Retinal pigment epithelial cell (primary cell): ENCODE measurements around the gene GPRIN1.

Experiments used
- DNase-seq: peaks from one replicate; pipeline ENCODE4 v3.0.0-alpha.2; 2010; ENCODE audit warnings: low read depth
- H3K4me3 ChIP-seq: 2 replicates; pipeline ENCODE4 v1.5.1; 2011; ENCODE audit warnings: mild to moderate bottlenecking, low read length, control low read depth, moderate library complexity
- TF ChIP-seq, protein P1 (sequence below): conservative IDR thresholded peaks from 2 replicates; pipeline ENCODE4 v1.5.1; 2011; ENCODE audit warnings: low read depth, low read length, control low read depth, inconsistent platforms

Gene GPRIN1

DNA sequence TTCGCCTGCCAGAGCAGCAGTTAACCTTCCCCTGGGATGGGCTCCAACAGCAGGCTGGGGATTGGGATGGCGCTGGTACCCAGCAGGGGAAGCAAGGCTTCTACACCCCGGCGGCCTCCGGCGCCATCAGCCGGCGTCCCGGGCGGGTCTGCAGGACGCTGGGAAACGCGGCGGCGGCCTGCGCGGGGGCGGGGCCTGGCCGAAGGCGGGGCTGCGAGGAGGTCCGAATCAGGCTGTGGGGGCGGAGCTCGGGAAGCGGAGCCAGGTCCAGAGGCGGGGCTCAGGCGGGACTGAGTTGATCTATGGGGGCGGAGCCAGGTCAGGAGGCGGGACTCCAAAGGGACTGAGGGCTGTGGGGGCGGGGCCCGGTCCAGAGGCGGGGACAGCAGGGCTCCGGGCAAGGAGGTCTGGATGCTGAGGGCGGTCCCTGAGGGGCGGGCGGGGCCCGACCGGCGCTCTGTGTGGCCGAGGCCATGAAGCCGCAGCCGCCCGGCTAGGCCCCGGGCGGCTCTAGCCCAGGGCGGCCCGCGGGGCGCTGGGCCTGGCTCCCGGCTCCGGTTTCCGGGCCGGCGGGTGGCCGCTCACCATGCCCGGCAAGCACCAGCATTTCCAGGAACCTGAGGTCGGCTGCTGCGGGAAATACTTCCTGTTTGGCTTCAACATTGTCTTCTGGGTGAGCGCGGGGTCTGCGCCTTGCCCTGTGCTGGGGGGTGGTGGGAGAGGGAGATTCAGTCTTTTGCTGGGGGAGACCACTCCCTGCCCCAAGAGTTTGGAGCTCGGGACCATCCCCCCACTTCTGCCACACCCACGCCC, 37.3 kb upstream of the GPRIN1 start, which contains the start of gene TSPAN17:
TSPAN17 (plus strand) TSS at position 455 of the 813 bp plus-strand sequence; CDS start at position 587, 132 bp downstream.
- H3K4me3 ChIP-seq = peak within 1 kb of the TSS; percentile 81
- TF ChIP-seq, protein P1, sequence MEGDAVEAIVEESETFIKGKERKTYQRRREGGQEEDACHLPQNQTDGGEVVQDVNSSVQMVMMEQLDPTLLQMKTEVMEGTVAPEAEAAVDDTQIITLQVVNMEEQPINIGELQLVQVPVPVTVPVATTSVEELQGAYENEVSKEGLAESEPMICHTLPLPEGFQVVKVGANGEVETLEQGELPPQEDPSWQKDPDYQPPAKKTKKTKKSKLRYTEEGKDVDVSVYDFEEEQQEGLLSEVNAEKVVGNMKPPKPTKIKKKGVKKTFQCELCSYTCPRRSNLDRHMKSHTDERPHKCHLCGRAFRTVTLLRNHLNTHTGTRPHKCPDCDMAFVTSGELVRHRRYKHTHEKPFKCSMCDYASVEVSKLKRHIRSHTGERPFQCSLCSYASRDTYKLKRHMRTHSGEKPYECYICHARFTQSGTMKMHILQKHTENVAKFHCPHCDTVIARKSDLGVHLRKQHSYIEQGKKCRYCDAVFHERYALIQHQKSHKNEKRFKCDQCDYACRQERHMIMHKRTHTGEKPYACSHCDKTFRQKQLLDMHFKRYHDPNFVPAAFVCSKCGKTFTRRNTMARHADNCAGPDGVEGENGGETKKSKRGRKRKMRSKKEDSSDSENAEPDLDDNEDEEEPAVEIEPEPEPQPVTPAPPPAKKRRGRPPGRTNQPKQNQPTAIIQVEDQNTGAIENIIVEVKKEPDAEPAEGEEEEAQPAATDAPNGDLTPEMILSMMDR = no peak
- DNase-seq = peak; percentile 88

DNA sequence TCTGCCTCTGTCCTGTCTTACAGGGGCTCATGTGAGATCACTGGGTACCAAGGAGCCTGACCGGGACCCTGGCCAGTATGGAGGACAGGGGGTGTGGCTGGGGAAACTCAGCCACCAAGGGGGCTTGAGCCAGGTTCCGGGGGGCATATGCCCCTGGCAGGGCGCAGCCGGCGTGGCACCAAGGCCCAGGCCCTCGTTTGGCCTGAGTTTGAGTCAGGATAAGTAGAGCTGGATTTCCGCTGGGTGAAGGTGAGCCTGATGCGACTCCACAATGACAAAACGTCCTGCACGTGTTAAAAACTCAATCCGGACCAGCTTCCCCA, 36.7 kb upstream of the GPRIN1 start:
- TF ChIP-seq, protein P1 = no peak
- no peak for DNase-seq
- H3K4me3 ChIP-seq = peak overlapping the region; percentile 49

DNA sequence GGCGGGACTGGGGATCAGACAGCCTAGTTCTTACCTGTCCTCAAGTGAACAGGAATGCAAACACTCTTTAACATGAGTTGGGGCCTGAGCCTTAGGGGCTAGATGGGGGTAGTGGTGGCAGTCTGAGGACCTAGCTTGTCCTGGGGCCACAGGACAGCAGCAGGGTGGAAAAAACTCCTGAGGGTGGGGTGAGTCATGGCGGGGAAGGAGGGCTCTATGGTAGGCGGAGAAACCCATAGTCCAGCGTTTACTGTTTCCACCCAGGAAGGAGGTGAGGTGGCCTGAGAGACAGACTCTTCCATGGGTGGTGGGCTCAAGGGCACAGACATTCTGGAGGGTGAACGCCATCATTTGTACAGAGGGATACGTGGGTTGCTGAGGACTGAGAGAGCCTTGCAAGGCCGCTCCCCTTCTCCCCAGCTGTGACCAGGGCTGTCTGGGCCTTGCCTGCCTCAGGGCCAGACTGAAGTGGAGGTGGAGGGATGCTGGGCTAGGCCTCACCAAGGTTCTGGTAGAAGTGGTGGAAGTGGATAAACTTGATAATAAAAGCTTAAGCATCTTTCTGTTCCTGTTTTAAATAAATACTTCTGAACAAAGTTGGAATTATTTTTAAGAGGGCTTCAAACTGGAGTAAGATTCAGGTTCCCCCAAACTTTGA, 36.2 kb upstream of the GPRIN1 start:
- H3K4me3 ChIP-seq = no peak overlapping the region
- DNase-seq = no peak

DNA sequence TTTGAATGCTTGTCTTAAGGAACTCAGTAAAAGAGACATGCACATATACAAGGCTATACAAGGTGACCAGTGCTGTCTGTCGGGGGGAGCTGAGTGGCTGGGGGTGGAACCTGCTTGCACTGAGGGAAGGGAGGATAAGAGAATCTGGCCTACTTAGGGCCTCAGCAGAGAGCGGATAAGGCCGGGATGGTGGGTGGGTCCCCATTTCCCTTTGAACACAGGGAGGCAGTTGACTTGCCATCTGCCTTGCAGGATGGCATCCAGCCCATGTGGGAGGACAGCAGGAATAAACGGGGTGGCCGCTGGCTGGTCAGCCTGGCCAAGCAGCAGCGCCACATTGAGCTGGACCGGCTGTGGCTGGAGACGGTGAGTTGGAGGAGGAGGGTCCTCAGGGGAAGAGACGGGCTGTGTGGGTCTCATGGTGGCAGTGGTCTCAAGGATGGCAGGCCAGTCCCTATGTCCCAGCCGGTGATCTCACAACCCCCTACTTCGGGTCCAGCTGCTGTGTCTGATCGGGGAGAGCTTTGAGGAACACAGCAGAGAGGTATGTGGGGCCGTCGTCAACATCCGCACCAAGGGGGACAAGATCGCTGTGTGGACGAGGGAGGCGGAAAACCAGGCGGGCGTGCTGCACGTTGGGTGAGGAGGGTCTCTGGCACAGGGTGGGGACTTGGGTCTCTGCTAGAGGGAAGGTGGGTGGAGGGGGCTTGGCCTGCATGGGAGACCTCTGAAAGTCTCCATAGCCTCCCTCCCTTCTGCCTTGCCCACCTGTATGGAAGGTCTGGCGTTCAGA, 35.1 kb upstream of the GPRIN1 start:
- H3K4me3 ChIP-seq = no peak overlapping the region
- TF ChIP-seq, protein P1 = no peak
- no peak for DNase-seq

More for the DNA sequence above, 36.2 kb upstream of the GPRIN1 start:
- TF ChIP-seq, protein P1 = no peak

DNA sequence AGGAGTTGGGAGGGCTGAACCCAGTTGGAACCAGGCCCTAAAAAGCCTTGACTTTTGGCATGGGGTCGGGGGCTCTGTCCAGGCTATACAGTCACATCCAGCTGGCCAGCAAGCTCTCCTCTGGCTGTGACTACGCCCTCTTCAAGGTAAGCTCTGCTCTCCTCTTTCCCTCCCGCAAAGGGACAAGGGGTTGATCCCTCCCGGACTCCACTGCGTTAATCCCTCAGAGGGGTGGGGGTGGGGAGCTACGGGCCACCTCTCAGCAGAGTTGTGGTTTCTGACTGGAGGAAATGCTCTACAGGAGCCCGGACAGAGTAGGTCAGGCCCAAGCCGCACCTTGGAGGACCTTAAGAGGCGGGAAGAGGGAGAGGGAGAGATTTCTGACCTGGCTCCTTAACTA, 34.3 kb upstream of the GPRIN1 start:
- no peak overlapping the region for H3K4me3 ChIP-seq
- TF ChIP-seq, protein P1 = no peak
- DNase-seq = no peak

DNA sequence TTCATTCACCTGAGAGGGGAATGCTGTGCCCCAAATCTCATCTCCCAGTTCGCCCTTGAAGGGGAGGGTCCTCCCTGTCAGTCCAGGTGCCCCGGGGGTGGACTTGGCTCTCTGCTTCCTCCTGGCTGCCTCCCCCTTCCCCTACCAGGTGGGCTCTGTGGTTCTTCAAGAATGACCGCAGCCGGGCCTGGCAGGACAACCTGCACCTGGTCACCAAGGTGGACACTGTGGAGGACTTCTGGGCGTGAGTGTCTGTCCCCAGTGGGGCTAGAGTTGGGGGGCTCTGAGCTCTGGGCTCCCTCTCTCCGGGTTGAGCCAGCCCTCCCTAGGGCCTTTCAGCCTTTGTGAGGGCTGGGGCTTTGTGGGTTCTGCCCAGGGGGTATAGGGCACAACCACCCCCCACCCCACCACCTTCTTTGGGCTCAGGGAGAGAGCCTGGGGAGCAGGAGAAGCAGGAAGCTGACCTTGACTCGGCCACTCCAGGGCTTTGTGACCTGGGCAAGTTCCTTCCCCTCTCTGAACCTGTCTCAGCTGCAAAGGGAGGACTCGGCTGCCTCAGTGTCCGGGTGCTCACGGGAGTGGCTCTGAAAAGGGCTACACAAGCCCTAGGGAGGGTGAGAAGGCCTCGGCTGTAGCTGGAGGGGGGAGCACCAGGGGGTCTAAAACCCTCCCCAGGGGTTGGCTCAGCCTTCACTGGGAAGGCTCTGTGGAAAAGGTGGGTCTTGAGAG, 33.7 kb upstream of the GPRIN1 start:
- H3K4me3 ChIP-seq = no peak overlapping the region
- TF ChIP-seq, protein P1 = no peak
- DNase-seq = no peak
